Measurements from ENCODE around the gene PTPN11. TPM values are rescaled to one million over a fixed set of nuclear protein-coding genes. Genes with fewer than 3 reads are reported as not detected.

PTPN11 gene
- total and polyA plus RNA-seq, 10 of the 15 experiments (the other 5 are each of a cell fraction or from before 2014, with no cell fraction given): 14.6 to 85.2 (median 58.6) TPM

- TF ChIP-seq CREB1 (IDR thresholded peaks at IDR 0.05; ENCODE audit: low read depth) (no peak), NFIC (IDR thresholded peaks at IDR 0.05; ENCODE audit: low read depth, low read length) (0 out of 2 replicates have a peak, but pooled peaks have one; percentile 17), ZNF592 (IDR thresholded peaks at IDR 0.05) (no peak)
- WGBS (ENCODE audit: insufficient coverage, insufficient replicate concordance, low lambda C conversion rate, missing lambda C conversion rate): 70% methylated on average over 5 of the region's 5 CpGs
- Histone ChIP-seq H3K4me3 (no peak overlapping the region), H2AFZ (ENCODE audit: control insufficient read depth, low read depth, low read length) (no peak overlapping the region), H3K4me2 (ENCODE audit: control insufficient read depth, insufficient read depth) (no peak overlapping the region), H3K79me2 (ENCODE audit: control insufficient read depth, insufficient read depth, low read length) (peaks cover 6% of the 10 kb centered on the region), H3K9ac (ENCODE audit: control insufficient read depth, insufficient read depth, low read length) (no peak overlapping the region), H3K4me1 (ENCODE audit: control insufficient read depth, insufficient read depth, low read length) (no peaks in the 10 kb centered on the region), H3K27me3 (replicated peaks in 1 of 2; ENCODE audit: control insufficient read depth in 2 of 2, insufficient read depth in 2 of 2, low read length in 1 of 2) (no peaks in the 10 kb centered on the region; a peak in 1 of 4 replicates), H4K20me1 (ENCODE audit: control insufficient read depth, insufficient read depth) (peaks cover 3% of the 10 kb centered on the region; the same call in 1 of the 2 replicates), H3K9me3 (replicated peaks; ENCODE audit: control insufficient read depth, insufficient read depth, low read length) (no peaks in the 10 kb centered on the region), H3K27ac (ENCODE audit: control insufficient read depth, insufficient read depth) (no peak overlapping the region), H3K36me3 (ENCODE audit: control insufficient read depth in 2 of 2, insufficient read depth in 2 of 2, low read length in 1 of 2) (peaks cover 11 to 15% of the 10 kb centered on the region in 2 experiments)
- ChIA-PET RAD21 (ENCODE audit: unreplicated experiment) (no interaction called here), SMC1A (ENCODE audit: uncharacterized antibody, unreplicated experiment) (interaction anchor here (0.7 kb wide), 1 partner anchor 8 kb away, joined by 3 read pairs; no protein-coding TSS in a partner anchor), CTCF (interaction anchor here (0.6 to 2.6 kb wide), 3 partner anchors 10 to 22 kb away, joined by 3 to 12 read pairs (median 4); no protein-coding TSS in a partner anchor), POLR2A (interaction anchor here (1.0 kb wide), 1 partner anchor 14 kb away, joined by 3 read pairs; no protein-coding TSS in a partner anchor)
- ATAC-seq (no peak; the same call in 2 of the 3 replicates), DNase-seq (ENCODE audit: low read depth, low spot score) (no peak), FAIRE-seq (no peak)
- BruUV-seq (replicated peaks): no TSS peak
- in situ Hi-C loops (cut with MboI): no loop called here
- intact Hi-C loops (cut with micrococcal nuclease; ENCODE audit: unreplicated experiment): no loop called here
Observed at GRCh38 chr12:112401903-112402498, 16.7 kb upstream of the PTPN11 start.

Measured in GM12878 (cell line).